ENCODE data around the gene GATD1. TPM values are rescaled to one million over a fixed set of nuclear protein-coding genes. Genes with fewer than 3 reads are reported as not detected.

The GATD1 gene
- total RNA-seq, 1 experiment from 2014 or later: 88.7 TPM

DNA sequence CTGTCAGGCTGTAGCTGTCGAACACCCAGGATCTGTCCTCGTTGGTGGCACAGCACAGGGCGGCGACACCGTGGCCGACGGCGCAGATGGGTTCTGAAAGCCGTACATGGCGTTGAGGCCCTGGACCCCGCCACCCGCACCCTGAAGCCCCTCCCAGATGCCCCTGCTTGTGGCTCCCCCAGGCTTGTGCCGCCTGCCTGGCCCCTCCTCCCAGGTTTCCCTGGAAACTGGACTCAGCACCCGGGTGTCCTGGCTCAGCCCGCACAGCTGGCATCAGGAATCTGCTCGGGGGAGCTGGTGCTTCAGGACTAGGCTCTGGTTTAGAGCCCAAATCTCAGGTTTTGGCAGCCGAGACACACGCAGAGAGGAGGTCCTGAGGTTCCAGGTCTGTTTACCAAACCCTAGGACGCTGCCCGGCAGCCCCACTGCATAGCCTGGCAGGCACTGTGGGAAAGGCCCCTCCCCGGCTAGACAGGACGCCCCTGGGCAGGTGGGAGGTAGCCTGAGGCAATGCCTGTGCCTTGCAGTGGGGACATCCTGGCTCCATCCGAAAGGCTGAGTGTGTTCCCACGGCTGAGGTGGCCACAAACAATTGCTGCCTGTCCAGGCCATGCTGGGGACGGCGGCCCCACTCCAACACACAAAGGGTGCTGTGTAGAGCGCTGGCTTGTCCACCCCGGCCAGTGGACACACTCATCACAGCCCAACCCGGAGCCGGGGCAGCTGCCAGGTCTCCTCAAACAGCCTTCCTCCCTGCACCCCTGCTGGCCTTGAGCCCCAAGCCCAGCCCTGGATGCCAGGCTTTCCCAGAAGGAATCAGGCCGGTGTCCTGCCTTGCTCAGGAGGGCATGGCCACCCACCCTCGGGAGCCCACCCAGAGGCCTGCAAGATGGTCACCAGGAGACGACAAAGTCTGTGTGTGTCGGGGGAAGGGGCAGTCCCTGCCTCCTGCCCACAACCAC is 4.6 kb downstream of the GATD1 start:
- BruUV-seq (replicated peaks): no TSS peak

More for the DNA sequence above, 4.6 kb downstream of the GATD1 start:
- H3K9me3 ChIP-seq (ENCODE audit: control insufficient read depth in 1 of 2, insufficient read depth in 1 of 2, low read depth in 1 of 2, low read length in 2 of 2): no peaks in the 10 kb centered on the region
- H3K9me2 ChIP-seq (ENCODE audit: insufficient read depth): no peaks in the 10 kb centered on the region
- intact Hi-C loops (cut with micrococcal nuclease): no loop called here
- ChIA-PET CTCF (no interaction called here), RAD21 (ENCODE audit: low non-redundant PET in 1 of 2, low total read pairs in 2 of 2, uncharacterized antibody in 2 of 2, unreplicated experiment in 2 of 2) (no interaction called here), POLR2A (no interaction called here)
- no peak for ATAC-seq
- H3K27ac ChIP-seq (ENCODE audit: low read depth, low read length): peak overlapping the region; percentile 26; the same call in 1 of the 2 replicates
- peaks cover 65% of the 10 kb centered on the region for H3K79me2 ChIP-seq (ENCODE audit: insufficient read depth, low read length)
- no peak overlapping the region for H3K4me2 ChIP-seq (ENCODE audit: low read length)
- no peaks in the 10 kb centered on the region for H3K27me3 ChIP-seq (ENCODE audit: insufficient read depth, low read length)
- TF ChIP-seq CTCF (IDR thresholded peaks at IDR 0.05 in 2 of 3, conservative IDR thresholded peaks at IDR 0.05 in 1 of 3; ENCODE audit: borderline replicate concordance in 1 of 3, insufficient read depth in 1 of 3, low read depth in 2 of 3, low read length in 2 of 3) (no peak), FOSL1 (IDR thresholded peaks at IDR 0.05; ENCODE audit: low read depth) (no peak), ZBTB33 (IDR thresholded peaks at IDR 0.05; ENCODE audit: extremely low read depth, insufficient replicate concordance, low read length) (no peak), CEBPB (IDR thresholded peaks at IDR 0.05; ENCODE audit: low read depth) (no peak), RAD21 (IDR thresholded peaks at IDR 0.05; ENCODE audit: low read depth) (no peak), MAX (IDR thresholded peaks at IDR 0.05) (no peak), POLR2AphosphoS5 (IDR thresholded peaks at IDR 0.05; ENCODE audit: low read depth, low read length) (no peak), ZNF274 (IDR thresholded peaks at IDR 0.05; ENCODE audit: low read depth, low read length) (no peak), SIN3A (IDR thresholded peaks at IDR 0.05; ENCODE audit: low read depth) (no peak), CBX3 (IDR thresholded peaks at IDR 0.05; ENCODE audit: low read depth) (no peak), EGR1 (IDR thresholded peaks at IDR 0.05; ENCODE audit: low read depth) (no peak)
- TF ChIP-seq, protein P1, sequence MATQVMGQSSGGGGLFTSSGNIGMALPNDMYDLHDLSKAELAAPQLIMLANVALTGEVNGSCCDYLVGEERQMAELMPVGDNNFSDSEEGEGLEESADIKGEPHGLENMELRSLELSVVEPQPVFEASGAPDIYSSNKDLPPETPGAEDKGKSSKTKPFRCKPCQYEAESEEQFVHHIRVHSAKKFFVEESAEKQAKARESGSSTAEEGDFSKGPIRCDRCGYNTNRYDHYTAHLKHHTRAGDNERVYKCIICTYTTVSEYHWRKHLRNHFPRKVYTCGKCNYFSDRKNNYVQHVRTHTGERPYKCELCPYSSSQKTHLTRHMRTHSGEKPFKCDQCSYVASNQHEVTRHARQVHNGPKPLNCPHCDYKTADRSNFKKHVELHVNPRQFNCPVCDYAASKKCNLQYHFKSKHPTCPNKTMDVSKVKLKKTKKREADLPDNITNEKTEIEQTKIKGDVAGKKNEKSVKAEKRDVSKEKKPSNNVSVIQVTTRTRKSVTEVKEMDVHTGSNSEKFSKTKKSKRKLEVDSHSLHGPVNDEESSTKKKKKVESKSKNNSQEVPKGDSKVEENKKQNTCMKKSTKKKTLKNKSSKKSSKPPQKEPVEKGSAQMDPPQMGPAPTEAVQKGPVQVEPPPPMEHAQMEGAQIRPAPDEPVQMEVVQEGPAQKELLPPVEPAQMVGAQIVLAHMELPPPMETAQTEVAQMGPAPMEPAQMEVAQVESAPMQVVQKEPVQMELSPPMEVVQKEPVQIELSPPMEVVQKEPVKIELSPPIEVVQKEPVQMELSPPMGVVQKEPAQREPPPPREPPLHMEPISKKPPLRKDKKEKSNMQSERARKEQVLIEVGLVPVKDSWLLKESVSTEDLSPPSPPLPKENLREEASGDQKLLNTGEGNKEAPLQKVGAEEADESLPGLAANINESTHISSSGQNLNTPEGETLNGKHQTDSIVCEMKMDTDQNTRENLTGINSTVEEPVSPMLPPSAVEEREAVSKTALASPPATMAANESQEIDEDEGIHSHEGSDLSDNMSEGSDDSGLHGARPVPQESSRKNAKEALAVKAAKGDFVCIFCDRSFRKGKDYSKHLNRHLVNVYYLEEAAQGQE (IDR thresholded peaks at IDR 0.05; ENCODE audit: low read depth): no peak
- DNase-seq (ENCODE audit: low read depth, low spot score): no peak
- H3K4me3 ChIP-seq (replicated peaks in 1 of 2; ENCODE audit: low read depth in 1 of 2, low read length in 2 of 2): no peak overlapping the region
- H4K20me1 ChIP-seq (ENCODE audit: insufficient read depth): no peaks in the 10 kb centered on the region
- H2AFZ ChIP-seq (ENCODE audit: low read depth, low read length, poor library complexity, severe bottlenecking): no peak overlapping the region
- no peak overlapping the region for H3K9ac ChIP-seq (ENCODE audit: low read length)
- H3K4me1 ChIP-seq (ENCODE audit: control insufficient read depth in 1 of 2, insufficient read depth in 2 of 2, low read length in 2 of 2): peaks cover 8 to 17% of the 10 kb centered on the region in 2 experiments
- peaks cover 19 to 41% of the 10 kb centered on the region in 2 experiments; a peak in 3 of 4 replicates for H3K36me3 ChIP-seq (ENCODE audit: control insufficient read depth in 1 of 2, insufficient read depth in 2 of 2, low read length in 2 of 2)
